Endometrium (tissue), 2 donors: ENCODE measurements around the gene HHIP.
"Not testable (repeated sequence)": the region's sequence is repeated elsewhere in the genome, so short reads cannot be mapped to it uniquely, and the experiment has no call there.

ENCODE experiments used
- FAIRE-seq: peaks from 2 replicates; lab custom pipeline; 2012; peaks lifted over from hg19 to GRCh38; lab: Jason Lieb, UNC
- donor health status: control.
- donor health status: control.

HHIP gene

DNA sequence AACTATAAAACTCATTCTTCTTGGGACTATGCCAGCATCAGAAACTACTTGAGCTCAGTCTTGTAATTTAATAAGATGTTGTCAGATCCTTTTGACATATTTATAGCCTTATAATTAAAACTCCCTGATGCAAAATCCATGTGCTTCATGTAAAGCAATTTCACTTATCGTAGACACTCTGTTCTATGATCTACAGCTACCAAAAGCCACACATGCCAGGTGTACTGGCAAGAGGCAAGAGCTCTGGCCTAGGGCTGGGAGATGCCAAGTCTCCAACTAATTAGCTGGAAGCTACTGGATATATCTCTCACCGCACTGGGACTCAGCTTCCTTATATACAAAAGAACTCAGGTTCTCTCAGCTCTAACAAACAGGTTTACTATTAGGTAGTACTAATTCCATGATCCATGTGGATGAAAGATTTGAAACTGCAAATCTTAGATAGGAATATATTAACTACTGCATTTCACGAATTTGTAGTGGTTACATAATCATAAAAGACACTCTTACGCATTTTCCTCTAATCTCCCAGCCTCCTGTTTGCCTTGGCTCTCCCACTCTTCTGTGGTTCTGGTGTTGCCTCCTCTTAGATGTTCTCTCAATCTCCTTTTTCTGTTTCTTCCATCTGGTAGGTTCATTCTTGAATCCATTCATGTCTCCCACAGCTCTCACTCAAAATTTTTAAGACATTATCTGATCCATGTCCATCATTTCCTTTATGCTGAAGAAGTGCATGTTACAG lies 103.0 kb downstream of the HHIP start:
- FAIRE-seq = no peak

DNA sequence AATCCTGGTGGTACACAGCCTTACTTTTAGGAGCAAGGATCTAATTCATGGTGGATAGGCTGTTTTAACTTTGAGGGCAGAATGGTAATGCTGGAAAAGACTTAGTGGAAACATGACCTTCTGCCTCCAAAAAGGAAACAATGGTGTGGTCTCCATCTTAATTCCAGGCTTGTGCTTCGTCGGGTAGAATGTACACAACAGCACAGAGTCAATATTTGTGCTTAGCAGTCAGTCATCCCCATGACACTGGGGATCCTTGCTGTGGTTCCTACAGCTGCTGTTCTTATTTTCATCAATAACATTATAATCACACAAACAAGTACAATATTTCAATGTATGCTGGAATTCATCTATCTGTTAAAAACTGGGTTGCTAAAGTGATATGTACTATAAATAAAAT lies 104.4 kb downstream of the HHIP start:
- no peak for FAIRE-seq

DNA sequence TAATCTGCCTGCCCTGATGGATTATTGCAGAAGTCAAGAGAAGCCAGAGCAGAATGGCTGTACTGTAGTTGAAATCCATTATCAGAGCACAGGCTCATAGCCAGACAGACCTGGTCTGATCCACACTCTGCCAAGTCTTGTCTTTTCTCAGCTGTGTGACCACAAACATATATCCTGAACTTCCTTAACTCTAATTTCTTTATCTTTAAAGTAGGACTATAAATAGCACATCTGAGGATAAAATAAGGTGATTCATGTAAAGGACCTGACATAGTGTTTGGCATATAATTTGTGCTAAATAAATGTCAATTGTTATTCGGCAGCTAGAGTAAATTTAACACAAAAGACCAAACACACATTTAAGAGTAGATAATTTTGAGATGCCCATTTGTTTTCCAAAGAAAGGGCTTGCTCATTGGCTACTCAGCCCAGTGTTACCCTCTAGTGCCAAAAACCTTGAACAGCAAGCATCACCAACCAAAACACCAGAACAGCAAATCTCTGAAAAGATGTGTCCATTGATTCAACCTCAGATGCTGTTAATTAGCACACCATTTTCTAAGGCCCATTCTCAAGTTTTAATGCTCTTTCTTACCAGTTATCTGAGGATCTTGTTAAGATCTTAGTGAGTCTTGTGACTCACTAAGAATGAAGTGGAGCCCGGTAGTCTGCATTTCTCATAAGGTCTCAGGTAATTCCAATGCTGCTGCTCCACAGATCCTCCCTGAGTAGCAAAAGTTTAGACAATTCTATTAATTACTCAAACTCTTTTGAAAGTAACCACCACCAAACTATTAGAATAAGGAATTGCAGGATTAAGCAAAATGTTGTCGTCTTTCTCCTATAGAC lies 108.8 kb downstream of the HHIP start:
- no peak for FAIRE-seq

DNA sequence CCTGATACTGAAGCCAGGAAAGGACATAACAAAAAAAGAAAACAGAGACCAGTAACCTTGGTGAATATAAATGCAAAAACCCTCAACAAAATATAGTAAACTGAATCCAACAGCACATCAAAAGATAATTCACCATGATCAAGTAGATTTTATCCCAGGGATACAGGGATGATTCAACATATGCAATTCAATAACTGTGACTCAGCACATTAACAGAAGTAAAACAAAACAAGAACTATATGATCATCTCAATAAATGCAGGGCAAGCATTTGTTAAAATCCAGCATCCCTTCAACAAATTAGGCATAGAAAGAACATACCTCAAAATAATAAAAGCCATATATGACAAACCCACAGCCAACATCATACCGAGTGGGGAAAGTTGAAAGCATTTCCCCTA lies 112.0 kb downstream of the HHIP start:
- FAIRE-seq = no peak

DNA sequence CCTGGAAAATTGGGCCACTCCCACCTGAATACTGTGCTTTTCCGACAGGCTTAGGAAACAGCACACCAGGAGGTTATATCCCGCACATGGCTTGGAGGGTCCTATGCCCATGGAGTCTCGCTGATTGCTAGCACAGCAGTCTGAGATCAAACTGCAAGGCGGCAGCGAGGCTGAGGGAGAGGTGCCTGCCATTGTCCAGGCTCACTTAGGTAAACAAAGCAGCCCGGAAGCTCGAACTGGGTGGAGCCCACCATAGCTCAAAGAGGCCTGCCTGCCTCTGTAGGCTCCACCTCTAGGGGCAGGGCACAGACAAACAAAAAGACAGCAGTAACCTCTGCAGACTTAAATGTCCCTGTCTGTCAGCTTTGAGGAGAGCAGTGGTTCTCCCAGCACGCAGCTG lies 122.9 kb downstream of the HHIP start:
- FAIRE-seq = not testable (repeated sequence)

DNA sequence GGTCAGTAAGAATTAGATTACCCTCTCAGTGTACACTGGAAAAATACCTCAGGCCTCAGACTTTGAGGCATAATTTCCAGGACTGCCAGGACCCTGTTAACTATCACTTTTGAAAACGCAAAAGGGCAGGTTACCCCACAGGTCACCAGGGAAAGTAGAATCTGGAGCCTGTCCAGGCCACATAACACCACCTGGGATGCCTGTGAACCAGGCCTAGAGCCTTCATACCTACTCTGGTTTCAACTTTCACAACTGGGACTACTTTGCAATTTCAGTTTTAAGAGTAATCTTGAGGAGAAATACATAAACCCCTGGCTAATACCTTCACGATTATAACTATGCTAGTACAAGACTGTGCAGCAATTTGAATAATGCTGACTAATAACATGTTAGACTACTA lies 132.4 kb downstream of the HHIP start:
- FAIRE-seq = no peak

DNA sequence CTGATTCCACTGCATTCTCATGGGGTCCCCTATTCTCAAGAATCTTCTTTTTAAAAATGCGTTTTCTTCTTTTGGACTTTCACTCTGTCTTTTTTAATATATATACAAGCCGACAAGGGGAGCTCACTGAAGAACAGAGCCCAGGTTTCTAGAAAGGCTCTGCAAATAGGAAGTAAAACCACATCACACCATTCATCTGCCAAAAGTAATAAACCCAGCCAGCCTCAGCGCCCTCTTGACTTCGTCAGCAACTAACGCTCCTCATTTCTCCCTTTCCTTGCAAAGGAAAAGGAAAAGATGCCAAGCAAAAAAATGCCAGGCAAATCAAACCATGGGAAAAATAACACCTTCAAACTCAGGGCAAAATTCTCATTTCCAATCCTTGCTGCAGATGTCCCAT lies 136.4 kb downstream of the HHIP start:
- FAIRE-seq = no peak

DNA sequence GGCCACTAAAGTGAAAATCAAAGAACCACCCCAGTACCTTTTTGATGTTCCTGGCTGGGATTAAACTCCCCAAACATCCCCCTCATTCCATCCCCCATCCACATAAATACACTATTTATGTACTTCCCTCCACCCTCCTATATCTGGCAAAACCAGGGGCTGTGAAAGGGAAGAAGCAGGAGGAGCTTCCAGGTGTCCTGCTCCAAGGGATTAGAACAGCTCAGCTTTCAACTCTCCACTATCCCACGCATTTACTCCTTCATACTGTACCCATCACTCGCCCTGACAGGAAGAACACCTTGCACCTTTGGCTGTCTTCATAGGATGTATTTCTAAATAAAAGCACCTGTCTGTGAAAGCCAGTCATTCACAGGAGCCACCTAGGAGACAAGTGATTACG lies 140.0 kb downstream of the HHIP start:
- FAIRE-seq = no peak

DNA sequence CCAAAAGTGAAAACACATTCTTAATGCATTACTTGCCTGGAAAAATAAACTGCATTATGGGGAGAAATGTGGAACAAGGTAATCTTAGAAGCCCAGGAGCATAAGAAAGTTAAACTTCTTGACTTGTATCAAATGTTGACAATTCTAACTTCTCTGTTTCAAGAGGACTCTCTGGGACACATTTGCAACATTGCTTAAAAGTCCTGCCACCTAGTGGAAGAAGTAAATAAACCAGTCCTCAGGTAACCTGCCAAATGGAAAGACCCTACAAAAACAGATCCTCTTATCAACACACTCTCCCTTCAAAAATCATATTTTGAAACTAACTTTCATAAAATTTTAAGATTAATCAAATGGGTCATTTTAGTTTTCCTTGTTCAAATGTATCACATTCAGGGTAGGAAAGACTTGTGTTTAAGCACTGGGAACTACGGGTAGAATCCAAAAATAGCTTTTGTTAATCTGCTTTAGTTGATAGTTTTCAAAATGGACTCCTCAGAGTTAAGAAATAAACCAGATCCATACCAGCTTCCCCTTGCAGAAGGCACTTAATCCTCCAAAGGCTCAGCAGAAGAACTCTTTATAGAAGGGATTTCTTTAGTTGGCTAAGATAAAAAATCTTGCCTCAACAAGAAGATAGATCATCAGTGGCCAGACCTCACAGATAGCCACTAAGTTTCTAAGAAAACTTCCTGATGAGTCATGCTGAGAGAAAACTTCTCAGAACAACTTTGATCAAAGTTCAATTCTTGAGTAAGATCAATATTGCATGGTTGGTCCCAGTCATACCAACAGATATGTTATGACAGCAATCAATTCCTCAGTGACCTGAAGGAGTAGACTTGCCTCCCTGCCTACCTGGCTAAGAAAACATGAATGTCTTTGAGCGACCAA lies 141.7 kb downstream of the HHIP start:
- peak; percentile 57 for FAIRE-seq

DNA sequence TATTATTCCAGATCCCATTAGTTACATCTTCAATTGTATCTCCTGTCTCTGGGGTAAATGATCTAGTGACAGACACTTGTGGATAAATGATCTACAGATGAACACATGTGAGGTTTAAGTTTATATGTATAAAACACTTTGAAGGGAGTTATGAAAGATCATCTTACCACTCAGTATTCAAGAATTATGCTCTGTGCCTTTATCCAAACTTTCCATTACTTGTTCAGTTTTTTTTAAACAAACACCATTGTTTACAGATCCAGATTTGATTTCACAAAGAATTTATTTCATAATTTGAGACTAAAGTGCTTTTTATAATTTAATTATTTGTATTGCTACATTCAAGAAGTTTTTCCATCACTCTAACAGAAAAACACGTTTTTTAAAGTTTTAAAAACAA lies 142.5 kb downstream of the HHIP start:
- FAIRE-seq = peak; percentile 57

DNA sequence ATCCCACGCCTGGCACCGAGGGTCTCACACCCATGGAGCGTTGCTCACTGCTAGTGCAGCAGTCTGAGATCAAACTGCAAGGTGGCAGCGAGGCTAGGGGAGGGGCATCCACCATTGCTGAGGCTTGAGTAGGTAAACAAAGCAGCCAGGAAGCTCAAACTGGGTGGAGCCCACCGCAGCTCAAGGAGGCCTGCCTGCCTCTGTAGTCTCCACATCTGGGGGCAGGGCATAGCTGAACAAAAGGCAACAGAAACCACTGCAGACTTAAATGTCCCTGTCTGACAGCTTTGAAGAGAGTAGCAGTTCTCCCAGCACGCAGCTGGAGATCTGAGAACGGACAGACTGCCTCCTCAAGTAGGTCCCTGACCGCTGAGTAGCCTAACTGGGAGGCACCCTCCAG lies 146.0 kb downstream of the HHIP start:
- not testable (repeated sequence) for FAIRE-seq
